Bronchial epithelial cell (primary cell): Measurements from ENCODE around the gene ODF4. TPM values are rescaled to one million over a fixed set of nuclear protein-coding genes. Genes with fewer than 3 reads are reported as not detected.

Experiments
- DNase-seq: peaks from one replicate; pipeline ENCODE4 v3.0.0-alpha.2; 2010; ENCODE audit warnings: low read depth
- FAIRE-seq: peaks from 2 replicates; lab custom pipeline; 2011; peaks lifted over from hg19 to GRCh38; lab: Jason Lieb, UNC
- H3K27me3 ChIP-seq: 2 replicates; pipeline ENCODE4 v1.5.1; 2011; ENCODE audit warnings: low read length; ENCODE audit not compliant: control insufficient read depth, insufficient read depth
- H3K36me3 ChIP-seq: 2 replicates; pipeline ENCODE4 v1.5.1; 2011; ENCODE audit warnings: low read length; ENCODE audit not compliant: control insufficient read depth, insufficient read depth
- H3K4me3 ChIP-seq: 2 replicates; pipeline ENCODE4 v1.5.1; 2011; ENCODE audit warnings: mild to moderate bottlenecking, low read depth, low read length, control low read depth
- CTCF ChIP-seq: IDR thresholded peaks from 2 replicates; pipeline ENCODE4 v1.5.1; 2011; ENCODE audit warnings: mild to moderate bottlenecking, moderate library complexity, low read length, control low read depth, inconsistent platforms; ENCODE audit not compliant: insufficient read depth, severe bottlenecking
- total RNA-seq: library from RNA; depleted of rRNA; stranded (reverse); fragments of >200 nt; gene quantifications from 2 replicates; pipeline ENCODE4 v1.2.1, GENCODE V29; 2014

The ODF4 gene
- total RNA-seq, 1 donor from 2014 or later: not detected

DNA sequence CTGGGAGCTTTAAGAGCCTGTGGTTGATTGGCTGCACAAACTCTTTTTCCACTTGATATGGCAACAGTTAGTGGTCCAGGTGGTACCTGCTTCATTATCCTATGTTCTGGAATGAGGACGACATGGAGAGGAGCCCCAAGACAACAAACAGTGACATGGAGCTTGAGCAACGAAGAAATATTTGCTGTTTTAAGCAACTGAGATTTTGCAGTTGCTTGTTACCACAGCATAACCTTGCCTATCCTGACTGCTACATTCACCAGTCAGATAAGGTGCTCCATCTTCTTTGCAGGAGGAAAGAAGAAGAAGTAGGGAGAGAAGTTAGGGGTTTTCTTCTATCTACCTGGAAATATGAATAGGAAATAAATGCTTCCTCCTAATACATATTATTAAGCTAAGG, 7.5 kb upstream of the ODF4 start:
- H3K27me3 ChIP-seq: peaks cover 3% of the 10 kb centered on the region
- no peaks in the 10 kb centered on the region for H3K36me3 ChIP-seq
- no peak for TF ChIP-seq CTCF
- no peak overlapping the region for H3K4me3 ChIP-seq
- no peak for DNase-seq
- FAIRE-seq: no peak

DNA sequence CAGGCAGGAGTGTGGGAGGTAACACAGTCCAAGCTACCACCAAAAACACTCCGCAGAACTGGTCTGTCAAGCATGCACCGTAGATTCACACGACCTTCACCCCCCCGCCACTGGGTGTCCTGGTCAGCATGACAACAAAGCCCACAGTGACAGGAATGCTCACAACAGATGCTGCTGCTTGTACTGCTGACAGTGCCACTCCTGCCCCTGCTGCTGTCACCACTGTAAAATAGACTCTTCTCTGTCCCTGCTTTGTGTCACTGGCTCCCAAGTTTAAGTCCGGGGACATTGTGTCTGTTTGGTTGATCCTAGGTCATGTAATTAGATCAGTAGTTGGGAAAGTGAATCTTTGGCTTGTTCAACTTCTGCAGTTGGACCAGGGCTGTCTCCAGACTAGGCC, 7.0 kb upstream of the ODF4 start:
- no peak overlapping the region for H3K4me3 ChIP-seq
- TF ChIP-seq CTCF: no peak
- peaks cover 3% of the 10 kb centered on the region for H3K27me3 ChIP-seq
- no peaks in the 10 kb centered on the region for H3K36me3 ChIP-seq
- DNase-seq (no peak), FAIRE-seq (peak; percentile 32)

- no peak for TF ChIP-seq CTCF
- DNase-seq (no peak), FAIRE-seq (no peak)
- no peak overlapping the region for H3K4me3 ChIP-seq
- no peaks in the 10 kb centered on the region for H3K36me3 ChIP-seq
- peaks cover 2% of the 10 kb centered on the region for H3K27me3 ChIP-seq
Observed at GRCh38 chr17:8333281-8333680, 6.4 kb upstream of the ODF4 start.

GRCh38 chr17:8337802-8338752, 1.6 kb upstream of the ODF4 start:
- DNase-seq (no peak), FAIRE-seq (no peak)
- Histone ChIP-seq H3K36me3 (no peaks in the 10 kb centered on the region), H3K27me3 (peaks cover 3% of the 10 kb centered on the region), H3K4me3 (no peak overlapping the region)
- TF ChIP-seq CTCF: no peak

- H3K4me3 ChIP-seq: no peak overlapping the region
- no peaks in the 10 kb centered on the region for H3K36me3 ChIP-seq
- no peak for TF ChIP-seq CTCF
- no peak for FAIRE-seq
- DNase-seq: no peak
- peaks cover 3% of the 10 kb centered on the region for H3K27me3 ChIP-seq
Observed at GRCh38 chr17:8338753-8339140, 893 bp upstream of the ODF4 start.
